LNCAP (cell line): ENCODE data around the gene UGT2B15.

Source experiments
- CTCF ChIP-seq: fragments of 450-650 bp; IDR thresholded peaks from 2 replicates; pipeline ENCODE4 v1.5.1; 2017; ENCODE audit warnings: mild to moderate bottlenecking

The UGT2B15 gene

GRCh38 chr4:68693325-68694075 lies 23.0 kb upstream of the UGT2B15 start:
- no peak for TF ChIP-seq CTCF

- no peak for TF ChIP-seq CTCF
Observed at GRCh38 chr4:68691186-68691585, 20.7 kb upstream of the UGT2B15 start.

GRCh38 chr4:68683034-68683433 lies 12.6 kb upstream of the UGT2B15 start:
- no peak for TF ChIP-seq CTCF

GRCh38 chr4:68673143-68673542 lies 2.7 kb upstream of the UGT2B15 start:
- TF ChIP-seq CTCF, result no peak

- no peak for TF ChIP-seq CTCF
Observed at GRCh38 chr4:68658672-68659071, 11.8 kb downstream of the UGT2B15 start.

- TF ChIP-seq CTCF, result no peak
Observed at GRCh38 chr4:68655764-68656444, 14.5 kb downstream of the UGT2B15 start.

GRCh38 chr4:68654946-68655721 lies 15.3 kb downstream of the UGT2B15 start:
- TF ChIP-seq CTCF, result no peak
